Colonic mucosa (tissue), 4 donors: ENCODE measurements around the gene MAP2. TPM values are rescaled to one million over a fixed set of nuclear protein-coding genes. Genes with fewer than 3 reads are reported as not detected.

Experiments used
- DNase-seq: peaks from one replicate; pipeline ENCODE4 v3.0.0-alpha.2; 2020
- H3K27ac ChIP-seq: fragments of 200-600 bp; one replicate; pipeline ENCODE4 v1.8.0; 2021
- H3K27me3 ChIP-seq: fragments of 200-600 bp; one replicate; pipeline ENCODE4 v1.8.0; 2021
- H3K36me3 ChIP-seq: fragments of 200-600 bp; one replicate; pipeline ENCODE4 v1.8.0; 2021
- H3K4me1 ChIP-seq: fragments of 200-600 bp; one replicate; pipeline ENCODE4 v1.8.0; 2021; ENCODE audit warnings: mild to moderate bottlenecking
- H3K4me3 ChIP-seq: fragments of 200-600 bp; one replicate; pipeline ENCODE4 v1.8.0; 2021
- H3K9ac ChIP-seq, 2 donors: one replicate each; pipeline ENCODE4 v1.7.0; 2013; ENCODE audit warnings: control low read depth in 2 of 2, low read depth in 2 of 2, low read length in 2 of 2
- H3K9me3 ChIP-seq: fragments of 200-600 bp; one replicate; pipeline ENCODE4 v1.8.0; 2021
- CTCF ChIP-seq: fragments of 200-600 bp; IDR thresholded peaks from one replicate; pipeline ENCODE4 v1.8.0; 2022; ENCODE audit warnings: antibody characterized with exemption, mild to moderate bottlenecking
- intact Hi-C: fragments of 100-400 bp; cut with DNase I; formaldehyde crosslinking; loops from one replicate; pipeline ENCODE4 v1.14.1; 2022
- total RNA-seq, 2 donors: library from RNA; stranded (reverse); fragmentation: NEBNext Ultra II Directional in 1 of 2; extraction: Animal tissue kit (Norgen Biotek cat#: 25700) in 1 of 2; gene quantifications; one replicate each; pipeline ENCODE4 v1.2.1, GENCODE V29; 2021
- donor health status: healthy.
- donor health status: DM: no; HTN: no; CAD: no.
- donor health status: DM: no; HTN: no; CAD: no.

The MAP2 gene
- total RNA-seq, 2 donors from 2014 or later = 0.84 to 1.4 TPM

- no peak overlapping the region for H3K27ac ChIP-seq
- intact Hi-C loops = loop anchor here (10.0 kb wide), 2 partner anchors 153 to 243 kb away; partner anchors contain the start of gene MAP2
- H3K9ac ChIP-seq = no peak overlapping the region
- H3K4me3 ChIP-seq = no peak overlapping the region
- DNase-seq = no peak
- no peaks in the 10 kb centered on the region for H3K4me1 ChIP-seq
- TF ChIP-seq CTCF = peak; percentile 10
- no peaks in the 10 kb centered on the region for H3K27me3 ChIP-seq
- no peaks in the 10 kb centered on the region for H3K36me3 ChIP-seq
- H3K9me3 ChIP-seq = no peaks in the 10 kb centered on the region
Measured at GRCh38 chr2:209577376-209578357, 153.8 kb downstream of the MAP2 start.

- Histone ChIP-seq H3K9ac (no peak overlapping the region), H3K4me3 (no peak overlapping the region), H3K9me3 (no peaks in the 10 kb centered on the region), H3K36me3 (no peaks in the 10 kb centered on the region), H3K4me1 (no peaks in the 10 kb centered on the region), H3K27ac (no peak overlapping the region), H3K27me3 (no peaks in the 10 kb centered on the region)
- intact Hi-C loops = loop anchor here (10.0 kb wide), 2 partner anchors 154 to 244 kb away; partner anchors contain the start of gene MAP2
- no peak for TF ChIP-seq CTCF
- DNase-seq = no peak
Measured at GRCh38 chr2:209578394-209579001, 154.7 kb downstream of the MAP2 start.

- no peak overlapping the region for H3K27ac ChIP-seq
- H3K4me1 ChIP-seq = no peaks in the 10 kb centered on the region
- H3K9me3 ChIP-seq = no peaks in the 10 kb centered on the region
- DNase-seq = no peak
- no peak for TF ChIP-seq CTCF
- no peak overlapping the region for H3K4me3 ChIP-seq
- H3K9ac ChIP-seq = no peak overlapping the region
- no peaks in the 10 kb centered on the region for H3K36me3 ChIP-seq
- no peaks in the 10 kb centered on the region for H3K27me3 ChIP-seq
- intact Hi-C loops = loop anchor here (10.0 kb wide), 2 partner anchors 154 to 244 kb away; partner anchors contain the start of gene MAP2
Measured at GRCh38 chr2:209579230-209579749, 155.4 kb downstream of the MAP2 start.

GRCh38 chr2:209581040-209581439 is 157.2 kb downstream of the MAP2 start:
- H3K4me1 ChIP-seq = no peaks in the 10 kb centered on the region
- no peak for DNase-seq
- no peak overlapping the region for H3K27ac ChIP-seq
- intact Hi-C loops = no loop called here
- H3K36me3 ChIP-seq = no peaks in the 10 kb centered on the region
- no peak overlapping the region for H3K9ac ChIP-seq
- no peak overlapping the region for H3K4me3 ChIP-seq
- H3K27me3 ChIP-seq = no peaks in the 10 kb centered on the region
- H3K9me3 ChIP-seq = no peaks in the 10 kb centered on the region
- no peak for TF ChIP-seq CTCF

GRCh38 chr2:209582281-209582680 is 158.4 kb downstream of the MAP2 start:
- intact Hi-C loops = no loop called here
- no peak overlapping the region for H3K9ac ChIP-seq
- H3K36me3 ChIP-seq = no peaks in the 10 kb centered on the region
- no peak overlapping the region for H3K27ac ChIP-seq
- TF ChIP-seq CTCF = no peak
- DNase-seq = no peak
- no peak overlapping the region for H3K4me3 ChIP-seq
- H3K27me3 ChIP-seq = no peaks in the 10 kb centered on the region
- H3K4me1 ChIP-seq = no peaks in the 10 kb centered on the region
- H3K9me3 ChIP-seq = no peaks in the 10 kb centered on the region
